ENCODE measurements around the gene REPS2. TPM values are rescaled to one million over a fixed set of nuclear protein-coding genes. Genes with fewer than 3 reads are reported as not detected.

The REPS2 gene
- 0.32 and 0.43 TPM in 2 replicates for total RNA-seq

DNA sequence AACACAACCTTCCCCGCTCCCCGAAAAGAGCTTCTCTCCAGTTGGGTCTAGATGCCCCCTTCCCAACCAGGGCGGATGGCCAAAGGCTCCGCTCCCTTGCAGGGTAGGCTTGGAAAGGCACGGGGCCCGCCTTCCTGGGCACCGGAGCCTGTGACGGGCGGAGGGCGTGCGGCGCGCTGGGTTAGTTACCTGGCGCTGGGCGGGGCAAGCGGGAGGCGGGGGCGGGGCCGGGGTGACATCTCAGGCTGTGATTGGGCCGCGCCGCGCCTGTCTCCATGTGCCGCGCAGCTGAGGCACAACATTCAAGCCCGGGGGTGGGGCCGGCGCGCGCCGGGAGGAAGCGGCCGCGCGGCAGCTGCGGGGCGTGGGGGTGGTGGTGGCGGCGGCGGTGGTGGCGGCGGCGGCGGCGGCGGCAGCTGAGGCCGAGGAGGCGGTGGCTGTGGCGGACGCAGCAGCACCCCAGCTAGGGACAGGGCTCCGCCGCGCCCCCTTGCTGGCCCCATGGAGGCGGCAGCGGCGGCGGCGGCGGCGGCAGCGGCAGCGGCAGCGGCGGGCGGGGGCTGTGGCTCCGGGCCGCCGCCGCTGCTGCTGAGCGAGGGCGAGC lies at the start of gene REPS2:
TSS of gene REPS2 (plus strand) at position 298 of the 604 bp plus-strand sequence. CDS start at position 502, 204 bp downstream.
- peak within 1 kb of the TSS; percentile 55 for H3K4me3 ChIP-seq (ENCODE audit: low read depth, low read length)
- DNase-seq (ENCODE audit: low read depth): peak; percentile 48
- no peak for TF ChIP-seq CTCF (IDR thresholded peaks at IDR 0.05; ENCODE audit: insufficient read depth, low read depth, low read length)

DNA sequence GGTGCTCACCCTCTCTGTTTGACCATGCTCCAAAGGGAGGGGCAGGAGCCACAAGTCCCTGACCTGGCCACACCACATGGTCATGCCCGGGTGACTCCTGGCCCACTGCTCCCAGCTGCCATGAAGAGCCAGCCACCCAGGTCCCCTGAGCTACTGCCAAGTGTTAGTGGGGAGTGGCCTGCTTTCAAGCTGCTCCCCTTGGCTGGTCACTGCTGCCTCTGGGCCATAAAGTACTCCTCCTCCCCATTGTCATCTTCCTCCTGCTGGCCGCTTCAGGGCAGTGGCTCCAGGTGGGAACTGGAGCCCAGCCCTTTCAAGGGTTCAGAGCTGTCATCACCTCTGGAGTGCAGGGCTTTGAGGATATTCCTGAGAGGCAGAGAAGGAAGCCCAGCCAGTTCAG lies 49.0 kb upstream of the REPS2 start:
- no peak overlapping the region for H3K4me3 ChIP-seq (ENCODE audit: low read depth, low read length)
- no peak for TF ChIP-seq CTCF (IDR thresholded peaks at IDR 0.05; ENCODE audit: insufficient read depth, low read depth, low read length)
- DNase-seq (ENCODE audit: low read depth): no peak

DNA sequence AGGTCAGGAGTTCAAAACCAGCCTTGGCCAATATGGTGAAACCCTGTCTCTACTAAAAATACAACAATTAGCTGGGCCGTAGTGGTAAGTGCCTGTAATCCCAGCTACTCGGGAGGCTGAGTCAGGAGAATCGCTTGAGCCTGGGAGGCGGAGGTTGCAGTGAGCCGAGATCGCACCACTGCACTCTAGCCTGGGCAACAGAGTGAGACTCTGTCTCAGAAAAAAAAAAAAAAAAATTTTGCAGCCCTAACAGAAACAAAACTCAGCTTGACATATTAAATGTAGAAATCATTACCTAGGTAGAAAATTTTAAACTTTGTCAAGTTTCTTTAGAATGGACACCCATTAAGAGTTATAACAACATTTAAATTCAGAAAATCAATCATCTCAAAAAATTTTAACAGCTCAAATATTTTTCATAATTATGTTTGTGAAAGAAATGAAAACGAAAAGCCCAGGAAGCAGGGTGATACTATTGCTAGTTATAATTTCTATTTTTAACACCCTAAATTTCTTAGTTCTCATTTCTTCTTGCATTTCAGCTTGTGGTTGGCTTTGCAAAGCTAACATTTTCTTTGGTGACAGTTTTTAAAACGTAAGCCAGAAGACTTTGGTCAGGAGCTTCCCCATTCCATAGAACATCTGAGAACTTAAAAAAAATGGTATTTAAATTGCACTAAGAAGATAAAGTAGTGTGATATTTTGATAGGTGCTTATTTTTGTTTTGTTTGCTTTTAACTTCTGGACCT lies 43.0 kb upstream of the REPS2 start:
- no peak overlapping the region for H3K4me3 ChIP-seq (ENCODE audit: low read depth, low read length)
- TF ChIP-seq CTCF (IDR thresholded peaks at IDR 0.05; ENCODE audit: insufficient read depth, low read depth, low read length): no peak
- DNase-seq (ENCODE audit: low read depth): no peak

DNA sequence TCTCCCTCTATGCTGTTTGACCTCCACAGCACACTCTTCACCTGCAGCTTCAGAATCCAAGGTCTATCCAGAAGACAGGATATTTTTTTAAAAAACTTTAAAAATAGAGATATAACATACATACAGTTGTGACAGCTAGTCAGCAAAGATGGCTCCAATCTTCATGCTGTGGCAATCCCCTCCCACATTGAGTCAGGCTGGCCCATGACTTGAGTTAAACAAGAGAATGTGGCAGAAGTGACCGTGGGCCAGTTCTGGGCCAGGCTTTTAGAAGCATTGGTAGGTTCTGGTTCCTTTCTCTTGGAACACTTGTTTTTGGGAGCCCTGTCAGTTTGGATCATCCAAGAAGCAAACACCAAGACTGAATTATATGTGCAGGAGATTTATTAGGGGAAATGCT lies 36.1 kb upstream of the REPS2 start:
- H3K4me3 ChIP-seq (ENCODE audit: low read depth, low read length): no peak overlapping the region
- TF ChIP-seq CTCF (IDR thresholded peaks at IDR 0.05; ENCODE audit: insufficient read depth, low read depth, low read length): no peak
- DNase-seq (ENCODE audit: low read depth): no peak

DNA sequence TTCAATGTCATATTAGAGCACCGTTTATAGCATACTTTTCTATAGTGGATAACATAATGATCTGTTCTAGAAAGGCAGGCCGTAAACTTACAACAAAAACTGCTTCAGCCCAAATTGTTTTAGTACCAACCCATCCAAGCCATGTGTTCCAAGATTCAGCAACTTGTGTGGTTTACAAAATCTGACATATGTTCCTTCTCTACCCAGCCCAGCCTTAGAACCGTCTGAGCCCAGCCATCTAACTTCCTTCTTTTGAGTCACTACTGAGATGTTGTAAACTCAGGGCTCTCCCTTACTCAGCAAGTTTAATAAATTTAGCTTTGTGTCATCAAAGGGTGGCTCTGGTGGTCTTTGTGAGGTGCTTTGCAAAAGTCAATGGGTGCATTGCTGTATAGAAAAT lies 32.4 kb upstream of the REPS2 start:
- no peak for TF ChIP-seq CTCF (IDR thresholded peaks at IDR 0.05; ENCODE audit: insufficient read depth, low read depth, low read length)
- no peak for DNase-seq (ENCODE audit: low read depth)
- H3K4me3 ChIP-seq (ENCODE audit: low read depth, low read length): no peak overlapping the region

- TF ChIP-seq CTCF (IDR thresholded peaks at IDR 0.05; ENCODE audit: insufficient read depth, low read depth, low read length): no peak
- no peak for DNase-seq (ENCODE audit: low read depth)
- no peak overlapping the region for H3K4me3 ChIP-seq (ENCODE audit: low read depth, low read length)
Observed at GRCh38 chrX:16916561-16916960, 29.9 kb upstream of the REPS2 start.

Data from fibroblast of villous mesenchyme (primary cell).